HG03460 (cell line): Measurements from ENCODE around the gene RNF112.

ENCODE experiments used
- ATAC-seq: cut with Tn5 transposase; IDR thresholded peaks from one replicate; pipeline ENCODE4 v1.9.1; 2021; ENCODE audit not compliant: unreplicated experiment

The RNF112 gene, protein sequence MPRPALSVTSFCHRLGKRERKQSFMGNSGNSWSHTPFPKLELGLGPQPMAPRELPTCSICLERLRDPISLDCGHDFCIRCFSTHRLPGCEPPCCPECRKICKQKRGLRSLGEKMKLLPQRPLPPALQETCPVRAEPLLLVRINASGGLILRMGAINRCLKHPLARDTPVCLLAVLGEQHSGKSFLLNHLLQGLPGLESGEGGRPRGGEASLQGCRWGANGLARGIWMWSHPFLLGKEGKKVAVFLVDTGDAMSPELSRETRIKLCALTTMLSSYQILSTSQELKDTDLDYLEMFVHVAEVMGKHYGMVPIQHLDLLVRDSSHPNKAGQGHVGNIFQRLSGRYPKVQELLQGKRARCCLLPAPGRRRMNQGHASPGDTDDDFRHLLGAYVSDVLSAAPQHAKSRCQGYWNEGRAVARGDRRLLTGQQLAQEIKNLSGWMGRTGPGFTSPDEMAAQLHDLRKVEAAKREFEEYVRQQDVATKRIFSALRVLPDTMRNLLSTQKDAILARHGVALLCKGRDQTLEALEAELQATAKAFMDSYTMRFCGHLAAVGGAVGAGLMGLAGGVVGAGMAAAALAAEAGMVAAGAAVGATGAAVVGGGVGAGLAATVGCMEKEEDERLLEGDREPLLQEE

DNA sequence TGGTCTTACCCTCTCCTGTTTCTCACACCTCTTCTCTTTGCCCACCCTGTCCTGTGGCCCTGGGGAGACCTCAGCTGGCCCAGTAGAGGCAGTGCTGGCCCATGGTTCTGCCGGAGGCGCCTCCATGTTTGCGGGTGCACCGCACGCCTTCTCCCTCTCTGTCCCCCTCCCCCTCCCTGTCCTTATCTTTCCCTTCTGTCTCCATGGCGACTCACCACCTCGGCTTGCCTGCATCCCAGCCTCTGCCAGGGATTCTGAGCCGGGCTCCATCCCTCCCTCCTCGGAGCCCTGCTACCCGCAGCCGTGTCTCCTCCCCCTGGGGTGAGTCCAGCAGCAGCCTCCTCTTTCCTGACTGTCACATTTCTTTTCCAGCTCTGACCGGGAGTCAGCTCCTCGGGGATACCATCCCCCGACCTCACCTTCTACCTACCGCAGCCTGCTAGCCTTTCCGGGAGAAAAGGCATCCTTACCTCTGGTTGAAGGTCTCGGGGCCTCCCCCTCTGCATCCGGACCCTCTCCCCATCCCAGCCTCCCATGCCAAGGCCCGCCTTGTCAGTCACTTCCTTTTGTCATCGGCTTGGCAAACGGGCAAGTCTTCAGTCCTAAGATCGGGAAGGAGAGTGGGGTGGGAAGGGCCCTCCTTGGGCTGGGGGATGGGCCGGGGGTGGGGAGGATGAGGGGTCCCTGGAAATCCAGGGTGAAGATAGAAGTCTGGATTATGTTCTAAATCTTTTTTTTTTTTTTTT, at the start of gene RNF112:
Gene RNF112, plus strand, starts transcription at position 358 of the 746 bp plus-strand sequence. Its CDS starts 177 bp downstream, at position 535.
- ATAC-seq, result no peak

DNA sequence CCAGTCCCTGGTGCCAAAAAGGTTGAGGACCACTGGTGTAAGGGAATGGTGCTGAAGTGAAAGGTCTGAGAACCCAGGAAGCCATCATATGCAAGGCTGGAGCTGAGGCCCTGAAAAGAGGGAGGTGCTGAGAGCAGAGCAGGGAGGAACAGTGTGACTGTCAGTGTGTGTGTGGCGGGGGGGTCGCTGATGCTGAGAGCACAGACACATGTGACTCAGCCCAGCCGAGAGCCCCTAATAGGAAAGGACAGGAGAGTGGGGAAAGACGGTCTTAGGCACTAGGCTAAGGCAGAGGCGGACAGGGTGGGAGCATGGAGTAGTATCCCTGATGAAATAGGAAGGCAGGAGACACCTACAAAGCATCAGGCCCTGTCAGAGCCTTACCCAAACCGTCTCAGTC, 49.7 kb upstream of the RNF112 start:
- no peak for ATAC-seq

DNA sequence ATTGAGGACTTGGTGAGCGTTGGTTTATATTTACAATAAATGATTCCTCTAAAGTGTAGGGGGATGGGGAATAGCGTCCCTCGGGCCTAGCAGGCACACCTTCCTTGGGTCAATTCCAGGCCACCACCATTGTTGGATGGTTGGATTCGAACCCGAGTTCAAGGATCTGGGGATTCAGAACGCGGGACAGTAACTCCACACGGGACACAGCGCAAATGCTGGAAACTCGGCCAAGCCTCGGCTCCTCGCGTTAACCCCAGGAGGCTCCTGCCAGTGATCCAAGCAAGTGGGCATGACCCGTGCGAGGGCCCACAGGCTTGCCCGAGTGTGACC, 49.1 kb upstream of the RNF112 start:
- no peak for ATAC-seq

DNA sequence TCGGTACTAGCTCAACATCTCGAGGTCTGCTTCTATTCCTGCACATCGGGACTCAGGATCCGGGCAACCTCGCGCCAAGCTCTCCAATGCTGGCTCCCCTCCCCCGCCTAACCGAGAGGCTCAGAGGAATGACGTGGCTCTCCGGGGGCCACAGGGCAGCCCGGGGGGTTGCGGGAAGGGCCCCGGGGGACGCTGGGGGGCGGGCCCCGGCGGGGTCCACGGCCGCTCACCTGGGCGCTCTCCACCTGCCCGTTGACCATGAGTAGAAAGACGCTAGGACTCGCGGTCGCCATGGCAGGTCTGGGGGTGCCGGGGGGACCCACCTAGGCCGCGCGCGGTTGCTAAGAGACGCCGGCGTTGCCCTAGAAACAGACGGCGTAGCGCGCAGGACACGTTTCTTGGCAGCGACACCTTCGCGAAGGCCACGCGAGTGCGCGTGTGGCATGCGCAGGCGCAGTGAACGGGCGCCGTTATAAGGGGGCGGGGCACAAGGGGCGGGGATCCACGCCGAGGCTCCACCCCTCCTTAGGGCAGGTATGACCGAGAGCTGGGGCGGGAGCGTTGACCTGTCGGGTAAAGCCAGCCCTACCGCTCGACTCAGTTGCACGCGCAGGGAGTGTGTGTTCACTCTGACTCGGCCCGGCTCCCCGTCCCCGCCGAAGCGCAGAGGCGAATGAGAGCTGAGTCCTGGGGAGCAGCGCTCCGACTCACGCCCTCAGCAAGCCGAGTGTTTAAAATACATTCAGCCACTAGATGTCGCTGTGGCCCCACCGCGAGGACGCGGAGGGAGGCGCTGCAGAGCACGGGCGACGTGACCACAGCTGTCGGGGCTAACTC, 48.5 kb upstream of the RNF112 start, which contains the start of gene B9D1:
Gene B9D1, minus strand, starts transcription at position 447 of the 837 bp plus-strand sequence. Its CDS starts 154 bp downstream, at position 293.
- peak; percentile 67 for ATAC-seq

DNA sequence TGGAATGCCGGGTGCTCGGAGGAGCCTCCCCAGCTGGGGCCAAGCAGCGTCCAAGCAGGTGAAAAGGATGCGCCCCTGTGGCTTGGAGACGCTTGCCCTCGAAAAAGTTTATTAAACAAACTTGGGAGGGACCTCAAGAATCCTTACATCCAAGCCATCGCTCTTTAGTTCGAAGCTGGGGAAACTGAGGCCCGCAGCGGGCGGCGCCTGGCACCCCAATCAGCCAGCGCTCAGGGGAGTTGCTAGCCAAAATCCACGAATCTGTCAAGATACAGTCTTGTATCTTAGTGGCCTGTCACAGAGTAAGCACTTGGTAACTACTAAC, 48.0 kb upstream of the RNF112 start:
- no peak for ATAC-seq

DNA sequence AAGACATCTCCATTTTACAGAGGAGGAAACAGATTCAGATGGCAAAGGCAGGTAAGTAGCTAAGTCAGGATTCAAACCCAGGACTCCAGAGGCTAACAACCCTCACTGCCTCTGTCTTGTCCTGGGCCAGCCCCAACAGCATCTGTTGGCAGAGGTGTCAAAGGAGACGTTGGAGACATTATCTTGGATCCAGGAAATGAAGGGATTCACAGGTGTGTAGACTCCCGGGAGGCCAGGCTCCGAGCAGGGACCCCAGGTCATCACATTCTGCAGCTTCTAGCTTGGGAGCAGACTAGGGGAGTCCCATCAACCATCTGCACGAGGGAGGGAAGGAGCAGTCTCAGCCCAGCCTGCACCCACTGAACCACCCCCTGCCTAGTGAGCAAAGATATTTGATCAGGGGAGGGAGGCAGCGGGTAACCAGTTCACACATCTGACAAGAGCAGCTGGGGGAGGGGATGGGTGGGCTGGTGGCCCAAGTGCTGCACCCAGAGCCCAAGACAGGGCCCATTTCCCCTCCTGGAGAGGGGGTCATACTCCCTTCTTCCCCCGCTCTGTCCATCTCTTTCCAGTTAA, 47.5 kb upstream of the RNF112 start:
- ATAC-seq, result no peak

DNA sequence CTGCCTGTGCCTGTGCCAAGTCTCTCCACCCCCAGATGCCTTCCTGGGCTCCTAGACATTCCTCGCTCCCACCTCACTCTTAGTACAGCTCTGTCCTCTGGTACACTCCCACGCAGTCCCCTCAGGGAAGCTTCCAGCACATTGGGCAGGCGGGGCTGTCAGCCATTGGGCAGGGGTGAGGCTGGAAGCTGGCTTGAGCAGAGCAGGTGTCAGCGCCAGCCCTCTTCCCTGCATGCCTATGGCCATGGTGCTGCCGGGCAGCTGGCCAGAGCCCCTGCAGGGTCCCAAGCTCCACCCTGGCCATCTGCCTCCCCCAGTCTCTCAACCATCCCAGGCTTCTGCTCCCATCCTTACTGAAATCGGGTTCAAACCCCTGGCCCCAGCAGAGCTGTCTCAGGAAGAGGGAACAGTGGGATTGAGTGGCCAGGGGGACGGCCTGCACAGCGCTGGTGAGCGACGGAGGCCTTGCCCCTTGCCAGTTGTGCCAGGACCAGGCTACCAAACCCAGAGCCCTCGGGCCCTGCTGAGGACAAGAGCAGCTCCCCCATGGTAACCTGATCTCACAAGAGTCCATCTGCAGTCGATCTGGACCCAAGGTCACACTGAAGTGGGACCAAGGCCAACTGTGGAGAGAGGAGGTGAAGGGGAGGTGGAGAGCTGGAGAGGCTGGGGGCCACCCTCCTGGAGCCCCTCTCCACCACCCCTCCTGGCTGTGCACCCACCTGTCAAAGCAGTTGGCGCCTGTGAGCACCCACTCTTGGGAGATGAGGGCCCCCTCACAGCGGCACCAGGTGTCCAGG, 46.1 kb upstream of the RNF112 start:
- ATAC-seq, result no peak

DNA sequence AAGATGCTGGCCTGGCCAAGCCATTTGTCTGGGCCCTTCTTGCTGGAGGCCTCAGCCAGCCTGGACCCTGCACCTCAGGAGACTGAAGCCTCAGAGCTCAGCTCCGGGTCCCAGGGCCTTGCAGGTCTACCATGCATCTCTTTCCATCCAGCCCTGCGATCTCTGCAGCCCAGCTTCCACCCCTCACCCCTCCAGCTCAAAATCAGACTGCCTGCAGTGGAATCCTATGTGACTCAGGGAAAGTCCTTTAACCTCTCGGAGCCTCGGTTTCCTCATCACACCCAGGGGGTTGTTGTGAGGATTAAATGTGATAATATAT, 45.6 kb upstream of the RNF112 start:
- no peak for ATAC-seq

DNA sequence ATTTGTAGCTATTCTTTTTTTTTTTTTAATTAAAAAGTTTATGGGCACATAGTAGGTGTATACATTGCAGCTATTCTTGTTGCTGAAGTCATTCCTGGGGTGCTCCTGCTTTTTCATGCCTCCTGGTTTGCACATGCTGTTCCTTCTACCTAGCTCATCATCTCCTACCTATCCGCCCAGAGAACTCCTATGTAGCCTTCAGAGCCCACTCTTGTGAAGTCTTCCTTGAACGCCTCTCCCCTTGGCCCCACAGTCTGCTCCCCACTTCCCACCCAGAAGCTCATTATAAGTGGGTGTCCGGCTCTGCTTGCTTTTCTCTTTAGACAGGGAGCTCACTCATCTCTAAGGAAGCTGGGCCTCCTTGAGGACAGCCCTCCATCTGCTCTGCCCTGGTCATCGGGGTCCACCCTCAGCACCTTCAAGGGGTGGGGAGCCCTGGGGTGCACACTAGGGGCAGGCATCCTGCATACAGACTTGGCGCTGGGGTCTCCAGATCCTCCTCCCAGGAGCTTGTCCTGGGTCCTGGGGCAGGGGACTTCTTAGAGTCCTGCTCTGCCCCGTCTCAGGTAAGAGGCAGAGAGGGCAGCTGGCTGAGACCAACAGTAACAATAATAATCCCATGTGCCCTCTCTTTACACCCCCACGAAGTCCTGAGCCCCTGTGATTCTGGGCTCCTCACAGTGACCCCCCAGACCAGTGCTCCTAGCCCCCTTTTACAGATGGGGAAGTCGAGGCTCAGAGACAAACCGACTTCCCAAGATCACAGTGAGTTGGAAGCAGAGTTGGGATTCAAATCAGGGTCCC, 45.0 kb upstream of the RNF112 start:
- ATAC-seq, result no peak

DNA sequence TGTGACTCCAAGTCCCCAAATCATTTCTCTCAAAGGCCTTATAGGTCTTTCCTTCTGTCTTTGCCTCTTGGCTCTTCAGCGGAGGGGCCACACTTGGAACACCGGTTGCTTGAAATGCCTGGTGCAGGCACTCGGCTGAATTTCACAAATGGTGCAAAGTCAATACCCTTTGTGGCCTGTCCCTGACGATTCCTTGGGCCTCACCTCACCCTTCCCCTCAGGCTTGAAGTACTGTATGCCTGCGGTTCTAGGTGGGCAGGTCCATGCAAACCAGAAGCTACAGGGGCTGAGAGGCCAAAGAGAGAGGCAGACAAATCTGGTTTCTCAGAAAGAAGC, 44.4 kb upstream of the RNF112 start:
- no peak for ATAC-seq

DNA sequence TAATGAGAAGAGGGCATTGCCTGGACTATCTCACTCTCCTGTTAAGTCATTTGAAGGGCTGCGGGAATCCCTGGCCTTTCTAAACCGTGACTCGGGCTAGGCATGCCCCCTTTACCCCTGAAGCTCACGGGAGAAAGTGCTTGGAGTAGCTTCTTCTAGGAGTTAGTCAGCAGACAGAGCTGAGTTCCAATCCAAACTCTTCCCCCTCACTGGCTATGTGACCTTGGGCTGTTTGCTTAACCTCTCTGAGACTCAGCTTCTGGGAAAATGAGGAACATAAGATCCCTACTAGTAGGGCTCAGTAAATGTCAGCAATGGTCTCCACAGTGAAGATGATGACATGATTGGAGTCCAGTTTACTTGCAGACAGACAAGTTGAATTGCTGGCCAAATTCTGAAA, 42.8 kb upstream of the RNF112 start:
- ATAC-seq, result no peak

DNA sequence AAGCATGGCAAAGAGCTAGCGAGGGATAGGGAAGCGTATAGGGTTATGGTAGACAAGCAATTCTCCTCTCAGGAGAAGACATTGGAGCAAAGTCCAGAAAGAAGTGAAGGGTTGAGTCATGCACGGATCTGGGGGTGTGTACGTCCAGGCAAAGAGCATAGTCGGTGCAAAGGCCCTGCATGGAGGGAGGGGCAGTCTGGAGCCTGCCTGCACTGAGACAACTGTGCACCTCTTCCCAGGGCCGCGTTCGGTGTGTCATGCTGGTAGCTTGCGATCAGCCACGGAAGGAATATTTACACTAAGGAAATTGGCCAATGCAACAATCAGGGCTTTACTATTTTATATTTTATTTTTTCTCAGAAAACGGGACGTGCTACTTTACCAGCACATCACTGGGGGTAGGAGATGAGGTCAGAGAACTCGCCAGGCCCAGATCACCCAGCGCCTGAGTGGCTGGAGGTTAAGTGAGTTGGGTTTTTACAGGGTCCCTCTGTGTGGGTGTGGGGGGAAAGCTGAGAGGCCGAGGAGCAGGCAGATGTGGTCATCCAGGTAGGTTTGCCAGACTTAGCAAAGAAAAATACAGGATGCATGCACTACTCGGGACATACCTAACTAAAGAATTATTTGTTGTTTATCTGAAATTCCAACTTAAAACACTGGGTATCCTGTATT, 41.8 kb upstream of the RNF112 start:
- ATAC-seq, result no peak

DNA sequence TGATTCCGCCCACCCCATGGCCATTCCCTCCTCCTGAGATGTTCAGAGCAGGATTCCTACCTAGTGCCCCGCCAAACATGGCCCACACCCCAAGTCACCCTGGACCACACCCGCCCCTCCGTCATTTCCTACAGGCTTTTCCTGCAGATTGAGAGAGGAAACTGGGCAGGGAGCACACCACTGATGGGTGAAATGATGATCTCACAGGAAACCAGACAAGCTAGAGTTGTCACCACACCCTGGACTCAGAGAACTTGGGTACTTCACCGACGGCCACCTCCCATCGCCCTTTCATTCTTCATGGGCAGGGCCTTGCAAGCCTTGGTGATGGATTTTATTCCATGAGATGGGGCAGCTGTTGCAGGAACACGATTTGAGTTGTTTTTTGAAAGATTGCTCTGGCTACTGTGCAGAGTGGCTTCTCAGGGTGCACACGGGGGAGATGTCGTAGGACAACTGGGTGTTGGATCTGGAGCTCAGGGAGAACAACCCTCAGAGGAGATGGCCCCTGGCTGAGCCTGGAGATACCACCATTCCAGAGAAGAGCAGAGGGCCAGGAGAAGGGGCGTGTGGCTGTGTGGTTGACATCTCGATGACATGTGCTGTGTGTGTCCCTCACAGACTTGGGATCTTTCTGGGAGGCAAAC, 41.1 kb upstream of the RNF112 start:
- ATAC-seq, result no peak

DNA sequence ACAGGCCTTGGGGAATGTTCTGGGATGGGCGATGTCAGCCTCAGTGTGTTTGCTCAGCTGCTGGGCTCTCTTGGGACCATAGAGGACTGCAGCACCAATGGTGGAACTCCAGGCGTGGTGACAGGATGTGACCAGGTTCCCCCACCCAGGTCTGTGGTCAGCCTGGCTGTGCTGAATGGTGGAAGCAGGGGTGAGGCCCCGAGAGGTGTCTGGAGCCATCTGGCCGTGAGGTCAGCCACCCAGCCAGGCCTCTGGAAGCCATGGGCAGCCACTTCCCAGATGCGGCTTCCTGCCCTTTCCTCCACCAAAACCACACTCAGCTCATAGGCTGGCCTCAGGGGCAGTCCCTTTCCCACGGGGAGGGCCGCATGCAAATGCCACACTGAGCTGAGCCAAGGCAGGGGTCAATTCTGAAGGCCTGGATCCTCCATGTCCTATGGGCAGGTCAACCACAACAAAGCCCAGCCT, 40.5 kb upstream of the RNF112 start:
- ATAC-seq, result peak; percentile 61

DNA sequence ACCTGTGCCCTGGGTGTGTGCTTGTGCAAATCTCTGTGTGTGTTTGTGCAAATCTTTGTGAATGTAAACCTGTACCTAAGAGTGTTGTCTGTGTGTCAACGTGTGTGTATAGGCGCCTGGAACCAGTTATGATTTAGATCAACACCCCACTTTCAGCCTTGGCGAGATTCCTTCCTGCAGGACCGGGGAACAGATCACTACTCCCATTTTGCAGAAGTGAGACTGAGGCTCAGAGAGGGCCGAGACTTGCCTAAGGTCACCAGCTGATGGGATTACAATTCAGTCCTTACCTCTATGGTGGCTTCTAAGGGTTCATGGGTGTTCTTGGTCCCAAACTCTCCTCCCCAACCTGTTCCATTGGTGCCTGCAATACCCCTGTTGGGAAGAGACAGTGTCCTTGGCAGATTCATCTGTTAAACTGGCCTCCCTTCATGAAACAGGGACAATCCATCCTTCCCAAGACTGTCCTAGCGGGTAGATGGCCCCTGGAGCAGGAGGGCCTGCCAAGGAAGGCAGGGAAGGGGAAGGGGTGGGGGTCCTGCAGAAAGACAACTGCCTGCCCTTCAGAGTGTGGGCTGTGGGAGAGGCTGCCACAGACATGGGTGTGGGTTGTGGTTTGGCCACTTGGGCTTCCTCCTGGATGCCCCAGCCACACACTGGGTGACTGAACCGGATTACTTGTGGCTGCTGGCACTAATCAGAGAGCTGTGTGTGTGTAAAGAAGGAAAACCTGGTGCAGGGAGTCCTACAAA, 39.6 kb upstream of the RNF112 start:
- ATAC-seq, result no peak

DNA sequence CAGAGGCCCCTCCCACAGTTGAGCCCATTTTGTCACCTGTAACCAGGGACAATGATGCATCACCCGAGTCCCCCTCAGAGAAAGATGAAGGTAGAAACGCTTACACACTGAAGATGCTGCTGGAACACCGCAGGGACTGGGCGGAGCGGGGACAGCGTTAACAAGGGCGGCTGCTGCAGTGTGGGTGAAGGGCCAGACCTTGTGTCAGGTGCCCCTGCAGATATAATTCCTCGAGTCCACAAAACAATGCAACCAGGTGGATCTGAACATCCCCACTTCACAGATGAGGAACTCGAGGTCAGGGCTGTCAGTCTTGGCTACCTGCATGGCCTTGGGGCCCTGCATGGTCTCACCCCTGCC, 39.0 kb upstream of the RNF112 start:
- ATAC-seq, result no peak

DNA sequence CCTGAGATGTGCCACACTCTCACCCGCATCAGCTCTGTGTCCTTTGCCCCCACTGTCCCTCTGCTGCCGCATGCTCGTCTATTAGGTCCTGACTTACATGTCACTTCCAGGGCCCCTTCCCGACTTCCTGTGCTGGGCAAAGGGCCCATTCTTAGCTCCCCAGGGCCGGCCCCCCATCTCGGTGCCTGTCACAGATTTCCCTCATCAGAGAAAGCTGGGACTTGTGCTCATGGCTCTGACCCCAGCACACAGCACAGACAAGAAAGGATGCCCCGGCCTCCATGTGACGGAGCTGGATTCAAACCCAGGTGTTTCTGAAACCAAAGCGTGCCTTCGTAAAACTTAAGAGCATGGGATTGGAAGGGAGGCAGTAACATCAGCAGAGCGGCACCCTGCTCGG, 38.6 kb upstream of the RNF112 start:
- ATAC-seq, result no peak
